Measurements from ENCODE around the gene C16orf74.

C16orf74 gene

DNA sequence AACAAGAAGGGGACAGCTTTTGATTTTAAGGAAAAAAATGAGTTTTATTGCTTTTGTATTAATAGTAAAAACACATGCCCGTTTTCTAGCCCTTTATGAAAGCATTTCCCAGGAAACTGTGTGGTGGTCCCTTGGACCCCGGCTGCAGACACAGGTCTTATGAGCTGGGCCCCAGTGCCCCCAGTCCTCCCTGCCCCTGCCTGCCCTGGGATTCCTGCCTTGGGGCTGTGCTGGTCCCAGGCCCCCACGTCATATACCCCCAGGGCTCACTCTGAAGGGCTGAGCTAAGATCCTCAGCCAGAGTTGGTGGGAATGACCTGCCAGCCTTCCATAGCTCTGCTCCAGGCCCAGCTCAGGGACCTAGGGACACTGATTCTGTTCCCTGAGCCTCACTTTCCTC is 92.9 kb downstream of the C16orf74 start:
- no peaks in the 10 kb centered on the region for H3K9me2 ChIP-seq (replicated peaks; ENCODE audit: control insufficient read depth, low read length)
- TF ChIP-seq, protein P1, sequence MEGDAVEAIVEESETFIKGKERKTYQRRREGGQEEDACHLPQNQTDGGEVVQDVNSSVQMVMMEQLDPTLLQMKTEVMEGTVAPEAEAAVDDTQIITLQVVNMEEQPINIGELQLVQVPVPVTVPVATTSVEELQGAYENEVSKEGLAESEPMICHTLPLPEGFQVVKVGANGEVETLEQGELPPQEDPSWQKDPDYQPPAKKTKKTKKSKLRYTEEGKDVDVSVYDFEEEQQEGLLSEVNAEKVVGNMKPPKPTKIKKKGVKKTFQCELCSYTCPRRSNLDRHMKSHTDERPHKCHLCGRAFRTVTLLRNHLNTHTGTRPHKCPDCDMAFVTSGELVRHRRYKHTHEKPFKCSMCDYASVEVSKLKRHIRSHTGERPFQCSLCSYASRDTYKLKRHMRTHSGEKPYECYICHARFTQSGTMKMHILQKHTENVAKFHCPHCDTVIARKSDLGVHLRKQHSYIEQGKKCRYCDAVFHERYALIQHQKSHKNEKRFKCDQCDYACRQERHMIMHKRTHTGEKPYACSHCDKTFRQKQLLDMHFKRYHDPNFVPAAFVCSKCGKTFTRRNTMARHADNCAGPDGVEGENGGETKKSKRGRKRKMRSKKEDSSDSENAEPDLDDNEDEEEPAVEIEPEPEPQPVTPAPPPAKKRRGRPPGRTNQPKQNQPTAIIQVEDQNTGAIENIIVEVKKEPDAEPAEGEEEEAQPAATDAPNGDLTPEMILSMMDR (IDR thresholded peaks at IDR 0.05; ENCODE audit: low read depth, low read length, poor library complexity, severe bottlenecking), result no peak
- H3F3A ChIP-seq (ENCODE audit: control insufficient read depth, insufficient read depth), result no peaks in the 10 kb centered on the region
- H3K27me3 ChIP-seq (ENCODE audit: control insufficient read depth, low read length), result no peaks in the 10 kb centered on the region
- H3K27ac ChIP-seq (ENCODE audit: low read depth, low read length), result no peak overlapping the region
- H3K79me2 ChIP-seq (ENCODE audit: control insufficient read depth, low read length), result no peaks in the 10 kb centered on the region
- H3K4me1 ChIP-seq (ENCODE audit: control insufficient read depth, low read length), result no peaks in the 10 kb centered on the region
- H3K4me2 ChIP-seq (ENCODE audit: low read length), result no peak overlapping the region
- H3K36me3 ChIP-seq (ENCODE audit: control insufficient read depth, low read length), result peaks cover 72% of the 10 kb centered on the region
- no peaks in the 10 kb centered on the region for H3K9me3 ChIP-seq (ENCODE audit: control insufficient read depth, insufficient read depth, low read length)
- H4K20me1 ChIP-seq (ENCODE audit: control insufficient read depth, insufficient read depth, low read depth, low read length), result no peaks in the 10 kb centered on the region; the same call in 1 of the 2 replicates
- H3K4me3 ChIP-seq (ENCODE audit: low read length), result no peak overlapping the region
